Subcutaneous abdominal adipose tissue (tissue), 5 donors: Measurements from ENCODE around the gene GCLM.
"Not testable (repeated sequence)": the region's sequence is repeated elsewhere in the genome, so short reads cannot be mapped to it uniquely, and the experiment has no call there.

Experiments
- H3K27ac ChIP-seq: one replicate; pipeline ENCODE4 v1.7.0; 2013; ENCODE audit warnings: low read depth, mild to moderate bottlenecking, inconsistent platforms, low read length, moderate library complexity
- H3K27me3 ChIP-seq, 5 donors: one replicate each; pipeline ENCODE4 v1.7.0; 2013; ENCODE audit warnings: low read length in 5 of 5, inconsistent platforms in 1 of 5; ENCODE audit not compliant: control insufficient read depth in 5 of 5, insufficient read depth in 4 of 5
- H3K36me3 ChIP-seq, 5 donors: one replicate each; pipeline ENCODE4 v1.7.0; 2013; ENCODE audit warnings: low read length in 5 of 5; ENCODE audit not compliant: control insufficient read depth in 5 of 5, insufficient read depth in 5 of 5
- H3K4me1 ChIP-seq, 5 donors: one replicate each; pipeline ENCODE4 v1.7.0; 2013; ENCODE audit warnings: low read length in 5 of 5, mild to moderate bottlenecking in 3 of 5, moderate library complexity in 1 of 5; ENCODE audit not compliant: control insufficient read depth in 5 of 5, insufficient read depth in 5 of 5
- H3K4me3 ChIP-seq, 5 donors: one replicate each; pipeline ENCODE4 v1.7.0; 2013; ENCODE audit warnings: low read length in 5 of 5, low read depth in 1 of 5
- H3K9ac ChIP-seq, 5 donors: one replicate each; pipeline ENCODE4 v1.7.0; 2013; ENCODE audit warnings: low read length in 5 of 5, mild to moderate bottlenecking in 4 of 5, moderate library complexity in 3 of 5
- H3K9me3 ChIP-seq, 5 donors: one replicate each; pipeline ENCODE4 v1.7.0; 2013; ENCODE audit warnings: low read length in 5 of 5; ENCODE audit not compliant: control insufficient read depth in 5 of 5
- donor health status: healthy.
- donor health status: healthy.
- donor health status: healthy.
- donor health status: healthy.
- donor health status: healthy.

GCLM gene

DNA sequence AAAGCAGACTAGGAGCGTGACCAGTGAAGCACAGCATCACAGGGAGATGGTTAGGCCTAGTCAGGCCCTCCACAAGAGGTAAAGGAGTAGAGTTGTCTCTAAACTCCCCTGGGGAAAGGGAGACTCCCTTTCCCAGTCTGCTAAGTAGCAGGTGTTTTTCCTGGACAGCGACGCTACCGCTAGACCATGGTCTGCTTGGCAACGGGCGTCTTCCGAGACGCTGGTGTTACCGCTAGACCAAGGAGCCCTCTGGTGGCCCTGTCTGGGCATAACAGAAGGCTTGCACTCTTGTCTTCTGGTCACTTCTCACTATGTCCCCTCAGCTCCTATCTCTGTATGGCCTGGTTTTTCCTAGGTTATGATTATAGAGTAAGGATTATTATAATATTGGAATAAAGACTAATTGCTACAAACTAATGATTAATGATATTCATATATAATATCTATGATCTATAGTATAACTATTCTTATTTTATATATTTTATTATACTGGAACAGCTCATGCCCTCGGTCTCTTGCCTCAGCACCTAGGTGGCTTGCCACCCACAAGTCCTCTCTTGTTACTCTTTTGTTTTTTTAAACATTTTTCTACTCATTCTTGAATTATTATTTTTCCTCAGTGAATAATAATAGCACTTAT, 58.4 kb downstream of the GCLM start:
- Histone ChIP-seq H3K4me1 (peaks cover 2 to 16% (median 9%) of the 10 kb centered on the region in 5 donors), H3K4me3 (peak overlapping the region in 2 of 5 donors; percentile 19 to 35)
- not testable (repeated sequence) for H3K9me3 ChIP-seq, H3K9ac ChIP-seq, H3K27me3 ChIP-seq, H3K27ac ChIP-seq, H3K36me3 ChIP-seq

- H3K4me3 ChIP-seq, result peak overlapping the region; percentile 80 to 92 (median 87)
- peak overlapping the region in 4 of 5 donors; percentile 77 to 92 (median 90) for H3K9ac ChIP-seq
- peaks cover 7 to 36% (median 23%) of the 10 kb centered on the region in 5 donors for H3K4me1 ChIP-seq
- H3K9me3 ChIP-seq, result no peaks in the 10 kb centered on the region
- peak overlapping the region; percentile 98 for H3K27ac ChIP-seq
- H3K27me3 ChIP-seq, result no peaks in the 10 kb centered on the region
- H3K36me3 ChIP-seq, result no peaks in the 10 kb centered on the region
These were observed 60.8 kb downstream of the GCLM start for GRCh38 chr1:93848350-93848883.

- Histone ChIP-seq H3K27me3 (no peaks in the 10 kb centered on the region), H3K4me1 (peaks cover 7 to 36% (median 23%) of the 10 kb centered on the region in 5 donors), H3K36me3 (no peaks in the 10 kb centered on the region), H3K4me3 (peak overlapping the region; percentile 80 to 92 (median 87)), H3K9ac (peak overlapping the region in 4 of 5 donors; percentile 77 to 92 (median 90)), H3K9me3 (no peaks in the 10 kb centered on the region), H3K27ac (peak overlapping the region; percentile 98)
These were observed 61.4 kb downstream of the GCLM start for GRCh38 chr1:93847811-93848288.

DNA sequence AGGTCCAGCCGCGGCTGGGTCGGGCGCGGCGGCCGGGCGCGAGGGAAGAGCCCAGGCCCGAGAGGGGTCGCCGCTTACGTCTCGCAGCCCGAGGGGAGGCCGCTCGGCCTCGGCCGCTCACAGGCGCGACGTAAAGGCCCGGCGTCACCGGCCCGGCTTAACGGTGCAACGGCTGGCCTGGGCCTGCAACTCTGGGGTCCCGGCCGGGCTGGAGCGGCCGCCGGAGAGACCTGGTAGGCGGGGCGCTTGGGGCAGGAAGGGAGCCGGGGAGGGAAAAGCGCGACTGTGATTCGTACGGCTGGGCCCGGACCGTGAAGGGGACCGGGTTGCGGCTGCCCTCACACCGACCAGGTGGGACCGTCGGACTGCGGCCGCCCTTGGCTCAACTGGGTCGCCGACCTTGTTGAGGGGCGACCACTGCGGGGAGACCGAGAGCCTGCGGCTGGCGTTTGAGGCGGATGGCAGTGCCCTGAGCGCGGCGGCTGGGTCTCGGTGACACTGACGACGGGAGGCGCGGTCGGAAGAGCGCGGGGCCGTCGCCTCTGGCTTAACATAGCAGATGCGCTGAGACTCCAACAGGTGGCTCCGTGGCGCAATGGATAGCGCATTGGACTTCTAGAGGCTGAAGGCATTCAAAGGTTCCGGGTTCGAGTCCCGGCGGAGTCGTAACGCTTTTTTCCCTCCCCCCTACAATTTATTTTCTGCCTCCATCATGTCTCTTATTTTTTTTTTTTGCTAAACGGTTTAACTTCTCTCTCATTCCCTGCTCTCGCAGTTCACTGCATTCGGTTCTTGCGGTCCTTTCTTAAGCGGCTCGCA, 62.0 kb downstream of the GCLM start:
- no peaks in the 10 kb centered on the region for H3K36me3 ChIP-seq
- no peaks in the 10 kb centered on the region for H3K9me3 ChIP-seq
- peak overlapping the region; percentile 98 for H3K27ac ChIP-seq
- H3K4me1 ChIP-seq, result peaks cover 7 to 36% (median 23%) of the 10 kb centered on the region in 5 donors
- H3K4me3 ChIP-seq, result peak overlapping the region; percentile 75 to 92 (median 87)
- no peaks in the 10 kb centered on the region for H3K27me3 ChIP-seq
- H3K9ac ChIP-seq, result peak overlapping the region; percentile 66 to 92 (median 90)

DNA sequence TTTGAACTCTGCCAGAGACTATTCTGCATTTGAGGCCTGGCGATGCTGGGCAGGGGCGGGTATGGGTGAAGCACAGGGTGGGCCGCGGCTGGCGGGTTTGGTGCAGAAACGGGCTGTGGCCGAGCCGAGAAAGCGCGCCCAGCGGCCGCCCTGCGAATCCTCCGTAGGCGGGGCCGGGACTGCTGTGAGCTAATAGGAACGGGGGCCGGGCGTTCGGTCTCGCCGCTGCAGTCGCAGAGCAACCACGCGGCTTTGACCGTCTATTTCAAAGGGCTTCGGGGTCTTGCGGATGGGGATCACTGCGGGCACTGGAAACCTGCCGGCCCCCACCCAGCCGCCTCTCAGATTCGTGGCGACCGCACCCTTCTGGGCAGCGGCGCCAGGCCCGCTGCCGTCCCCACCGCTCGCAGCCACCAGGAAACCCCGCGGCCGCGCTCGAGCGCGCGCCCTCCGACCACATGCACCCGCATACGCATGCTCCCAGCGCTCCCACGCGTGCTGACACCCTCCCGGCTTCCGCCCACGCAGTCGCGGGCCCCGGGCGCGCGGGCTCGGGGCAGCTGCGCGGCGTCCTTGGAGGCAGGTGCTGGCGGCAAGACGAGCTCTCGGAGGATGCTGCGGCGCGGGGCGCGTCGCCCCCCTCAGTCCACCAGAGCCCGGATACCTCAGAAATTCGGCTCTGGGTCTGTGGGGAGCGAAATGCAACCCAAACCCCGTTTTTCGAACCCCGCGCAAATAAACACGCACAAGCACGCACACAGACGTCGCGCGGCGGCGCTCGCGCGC, 62.8 kb downstream of the GCLM start:
- Histone ChIP-seq H3K27ac (peak overlapping the region; percentile 98), H3K4me3 (peak overlapping the region; percentile 23 to 92 (median 87)), H3K9me3 (no peaks in the 10 kb centered on the region), H3K27me3 (no peaks in the 10 kb centered on the region), H3K9ac (peak overlapping the region; percentile 48 to 92 (median 77)), H3K4me1 (peaks cover 7 to 37% (median 23%) of the 10 kb centered on the region in 5 donors), H3K36me3 (no peaks in the 10 kb centered on the region)

DNA sequence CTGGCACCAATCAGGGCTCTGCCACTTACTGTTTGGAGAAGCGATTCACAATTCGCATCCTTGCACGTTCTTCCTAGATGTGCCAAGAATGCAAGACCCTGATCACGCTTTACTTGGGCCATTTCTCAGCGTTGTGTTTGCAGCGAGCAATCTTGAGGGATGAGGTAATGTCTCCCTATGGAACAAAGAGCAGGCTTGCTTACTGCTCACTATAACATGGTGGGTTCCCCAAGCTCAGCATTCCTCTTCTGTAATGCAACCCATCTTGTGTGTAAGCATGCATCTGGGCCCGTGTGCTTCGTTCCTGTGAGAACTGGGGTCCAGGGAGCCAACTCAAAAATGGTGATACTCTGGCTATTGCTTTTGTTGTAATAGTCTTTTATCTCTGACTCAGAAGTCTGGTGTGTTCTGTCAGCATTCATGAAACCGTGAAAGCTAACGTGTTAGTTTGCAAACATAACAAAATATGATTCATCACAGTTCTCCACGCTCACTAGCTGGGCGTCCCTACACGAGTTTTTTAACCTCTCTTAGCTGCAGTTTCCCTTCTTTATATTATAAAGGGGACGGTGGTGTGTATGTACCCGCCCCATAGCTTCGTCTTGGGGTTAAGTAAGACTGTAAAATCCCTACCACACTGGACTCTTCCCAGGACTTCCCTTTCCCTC, 63.6 kb downstream of the GCLM start:
- H3K27me3 ChIP-seq, result no peaks in the 10 kb centered on the region
- H3K27ac ChIP-seq, result peak overlapping the region; percentile 98
- peak overlapping the region; percentile 23 to 92 (median 87) for H3K4me3 ChIP-seq
- H3K9me3 ChIP-seq, result no peaks in the 10 kb centered on the region
- H3K9ac ChIP-seq, result peak overlapping the region; percentile 48 to 92 (median 77)
- H3K36me3 ChIP-seq, result no peaks in the 10 kb centered on the region
- H3K4me1 ChIP-seq, result peaks cover 7 to 40% (median 23%) of the 10 kb centered on the region in 5 donors

DNA sequence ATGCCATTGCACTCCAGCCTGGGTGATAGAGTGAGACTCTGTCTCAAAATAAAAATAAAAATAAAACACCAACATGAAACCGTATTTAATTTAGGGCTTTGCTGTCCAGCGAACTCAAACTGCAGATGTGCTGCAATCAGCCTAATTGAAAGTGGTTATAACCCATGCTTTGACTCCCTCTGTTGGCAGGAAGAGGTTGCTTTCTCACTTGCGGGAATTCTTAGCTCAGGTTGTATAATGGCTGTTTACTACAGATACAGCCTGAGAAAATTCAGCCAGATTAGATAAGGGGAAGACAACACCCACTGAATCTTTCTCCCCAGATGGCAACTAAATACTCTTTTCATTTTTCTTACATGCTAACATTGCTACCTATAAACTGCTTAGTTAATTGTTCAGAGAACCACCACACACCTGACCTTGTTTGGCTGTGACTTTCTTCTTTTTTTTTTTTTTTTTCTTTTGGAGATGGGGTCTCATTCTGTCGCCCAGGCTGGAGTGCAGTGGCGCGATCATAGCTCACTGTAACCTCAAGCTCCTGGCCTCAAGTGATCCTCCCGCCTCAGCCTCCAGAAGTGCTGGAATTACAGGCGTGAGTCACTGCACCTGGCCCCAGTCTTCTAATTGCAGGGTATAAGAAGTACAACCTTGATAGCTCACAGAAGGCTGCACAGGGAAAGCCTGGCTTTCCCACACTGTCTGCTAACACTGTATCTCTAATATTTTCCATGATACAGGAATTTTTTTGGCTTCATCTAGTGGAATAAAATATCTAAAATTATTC, 64.8 kb downstream of the GCLM start:
- Histone ChIP-seq H3K9me3 (no peaks in the 10 kb centered on the region), H3K27me3 (no peaks in the 10 kb centered on the region), H3K27ac (peak overlapping the region; percentile 60), H3K4me1 (peaks cover 5 to 38% (median 25%) of the 10 kb centered on the region in 5 donors), H3K4me3 (no peak overlapping the region), H3K9ac (no peak overlapping the region), H3K36me3 (no peaks in the 10 kb centered on the region)

DNA sequence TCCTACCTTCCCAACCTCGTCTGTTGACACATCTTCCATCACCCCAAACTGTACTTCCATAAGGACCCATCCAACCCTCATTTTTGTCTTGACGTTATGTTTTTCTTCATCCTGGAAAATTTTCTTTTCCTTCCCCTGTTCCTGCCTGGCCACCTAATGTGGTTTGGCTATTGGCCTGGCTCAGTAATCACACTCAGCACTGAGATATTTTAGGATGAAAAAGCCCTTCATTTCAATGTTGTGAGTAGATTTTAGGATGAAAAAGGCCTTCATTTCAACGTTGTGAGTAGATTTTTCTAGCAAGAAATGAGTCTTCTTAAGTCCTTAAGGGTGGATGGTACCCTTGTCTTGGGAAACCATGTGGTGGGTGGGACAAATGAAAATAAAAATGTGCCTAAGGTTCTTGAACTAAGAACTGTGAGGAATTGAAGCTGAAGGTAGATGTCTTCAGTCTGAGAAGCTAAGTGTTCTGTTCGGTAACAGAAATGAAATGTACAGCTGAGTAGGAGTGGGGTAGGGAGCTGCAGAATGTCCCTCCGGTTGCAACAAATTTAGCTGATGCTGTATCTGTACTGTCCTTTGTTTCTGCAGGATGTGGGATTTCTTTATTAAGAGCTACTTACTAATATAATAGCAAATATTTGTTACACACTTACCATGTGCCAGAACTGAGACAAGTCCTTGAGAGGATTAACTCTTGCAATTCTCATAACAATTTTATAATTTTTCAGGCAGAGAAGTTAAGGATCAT, 66.3 kb downstream of the GCLM start:
- Histone ChIP-seq H3K4me3 (no peak overlapping the region), H3K36me3 (no peaks in the 10 kb centered on the region), H3K4me1 (peaks cover 5 to 31% (median 19%) of the 10 kb centered on the region in 5 donors), H3K27me3 (no peaks in the 10 kb centered on the region), H3K27ac (no peak overlapping the region), H3K9ac (no peak overlapping the region), H3K9me3 (no peaks in the 10 kb centered on the region)
